Measurements from ENCODE around the gene MYF6. TPM values are rescaled to one million over a fixed set of nuclear protein-coding genes. Genes with fewer than 3 reads are reported as not detected.
"Not testable (repeated sequence)": the region's sequence is repeated elsewhere in the genome, so short reads cannot be mapped to it uniquely, and the experiment has no call there.

The MYF6 gene
- total RNA-seq: not detected
- long read RNA-seq: 0 reads

GRCh38 chr12:80707126-80707829 is at the start of gene MYF6:
TSS of gene MYF6 (plus strand) at chr12:80707634. CDS start at chr12:80707720, 86 bp downstream.
- no peak for DNase-seq
- ATAC-seq (ENCODE audit: poor library complexity): no peak
- intact Hi-C loops (cut with DNase I): no loop called here

GRCh38 chr12:80659512-80660063 is 47.8 kb upstream of the MYF6 start:
- no peak for DNase-seq
- ATAC-seq (ENCODE audit: poor library complexity): no peak
- intact Hi-C loops (cut with DNase I): no loop called here

DNA sequence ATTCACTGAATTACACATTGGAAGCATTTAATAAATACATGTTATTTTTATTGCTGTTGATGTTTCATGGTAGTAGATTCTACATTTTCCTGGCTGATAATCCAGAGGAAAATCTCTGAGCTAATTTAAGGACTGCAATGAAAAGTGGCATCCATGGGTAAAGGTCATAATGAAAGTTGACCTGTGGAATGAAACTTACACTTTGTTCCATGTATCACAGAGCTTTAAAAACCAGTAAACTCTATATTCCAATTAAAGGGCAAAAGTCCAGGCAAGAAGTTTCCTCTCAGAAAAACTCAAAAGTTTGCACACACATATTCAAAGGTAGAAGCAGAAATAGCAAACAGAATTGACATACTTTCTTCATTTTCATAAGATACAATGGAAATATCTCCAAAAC is 44.8 kb upstream of the MYF6 start:
- intact Hi-C loops (cut with DNase I): no loop called here
- no peak for DNase-seq

DNA sequence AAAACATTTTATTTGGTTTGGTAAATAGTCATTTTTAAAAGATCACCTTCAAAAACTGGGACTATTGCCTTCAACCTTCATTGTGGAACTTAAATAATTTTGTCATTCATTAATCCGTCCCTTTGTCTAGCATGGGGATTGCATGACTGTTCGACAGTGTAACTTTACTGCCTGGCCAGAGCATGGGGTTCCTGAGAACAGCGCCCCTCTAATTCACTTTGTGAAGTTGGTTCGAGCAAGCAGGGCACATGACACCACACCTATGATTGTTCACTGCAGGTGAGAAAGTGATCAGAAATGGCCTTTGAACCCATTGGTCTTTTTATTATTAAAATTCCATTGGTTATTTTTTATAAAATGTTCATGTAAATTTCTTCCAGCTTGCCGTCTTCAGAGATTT is 37.2 kb upstream of the MYF6 start:
- DNase-seq: no peak
- no peak for ATAC-seq (ENCODE audit: poor library complexity)
- intact Hi-C loops (cut with DNase I): no loop called here

More for the DNA sequence above, 44.8 kb upstream of the MYF6 start:
- ATAC-seq (ENCODE audit: poor library complexity): no peak

GRCh38 chr12:80676042-80676636 is 31.3 kb upstream of the MYF6 start:
- ATAC-seq (ENCODE audit: poor library complexity); DNase-seq; intact Hi-C loops (cut with DNase I): not testable (repeated sequence)

GRCh38 chr12:80676856-80677255 is 30.6 kb upstream of the MYF6 start:
- DNase-seq: no peak
- intact Hi-C loops (cut with DNase I): no loop called here
- ATAC-seq (ENCODE audit: poor library complexity): no peak

DNA sequence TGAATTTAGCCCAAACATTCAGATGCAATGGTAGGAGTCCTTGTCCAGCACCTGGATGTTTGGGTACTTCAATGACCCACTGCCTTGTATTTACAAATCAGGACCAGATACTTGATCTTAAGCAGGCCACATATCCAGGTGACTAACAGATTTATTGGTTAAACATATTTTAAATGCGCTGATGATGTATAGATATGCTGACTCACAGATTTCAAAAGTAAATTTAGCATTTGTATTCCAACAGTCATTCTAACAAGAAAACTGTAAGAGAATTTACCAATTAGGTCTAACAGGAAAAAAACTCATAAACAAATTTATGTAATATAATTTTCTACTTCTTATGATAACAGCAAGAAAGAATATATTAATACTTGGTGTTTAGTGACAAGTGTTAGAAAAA is 29.4 kb upstream of the MYF6 start:
- ATAC-seq (ENCODE audit: poor library complexity) (no peak), DNase-seq (no peak)
- intact Hi-C loops (cut with DNase I): no loop called here

GRCh38 chr12:80679346-80680131 is 27.9 kb upstream of the MYF6 start:
- DNase-seq (no peak), ATAC-seq (ENCODE audit: poor library complexity) (no peak)
- intact Hi-C loops (cut with DNase I): no loop called here

DNA sequence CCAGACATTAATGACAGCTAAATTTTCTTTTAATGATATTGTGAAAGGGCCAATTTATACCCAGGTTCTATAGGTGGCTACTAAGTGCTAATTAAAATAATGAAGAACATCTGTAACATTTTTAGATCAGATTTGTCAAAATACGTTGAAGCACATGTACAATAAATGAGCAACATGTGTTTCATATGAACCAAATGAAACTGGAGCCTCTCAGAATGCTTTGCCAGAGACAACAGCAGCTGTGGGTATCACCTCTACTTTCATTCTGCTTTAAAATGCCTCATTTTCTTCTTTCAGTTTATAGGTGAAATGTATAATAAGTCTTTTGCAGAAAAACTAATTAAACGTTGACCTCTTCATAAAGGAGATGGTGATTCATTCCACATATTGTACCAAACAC is 26.1 kb upstream of the MYF6 start:
- no peak for DNase-seq
- no peak for ATAC-seq (ENCODE audit: poor library complexity)
- intact Hi-C loops (cut with DNase I): no loop called here

GRCh38 chr12:80681786-80682185 is 25.6 kb upstream of the MYF6 start:
- ATAC-seq (ENCODE audit: poor library complexity) (no peak), DNase-seq (no peak)
- intact Hi-C loops (cut with DNase I): no loop called here

DNA sequence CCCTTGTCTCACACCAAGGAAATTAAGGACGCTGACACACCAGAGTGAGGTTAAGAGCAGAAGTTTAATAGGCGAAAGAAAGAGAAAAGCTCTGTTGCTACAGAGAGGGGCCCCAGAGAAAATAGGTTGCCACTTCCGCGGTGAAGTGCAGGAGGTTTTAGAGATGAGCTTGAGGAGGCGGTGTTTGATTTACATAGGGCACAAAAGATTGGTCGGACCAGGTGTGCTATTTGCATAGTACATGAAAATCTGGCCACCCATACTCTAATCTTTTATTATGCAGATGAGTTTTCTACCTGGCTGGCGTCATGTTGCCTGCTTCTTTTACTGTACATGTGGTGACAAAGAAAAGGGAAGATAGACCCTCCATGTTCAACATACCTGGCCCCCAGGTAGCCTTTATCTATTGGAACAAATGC is 23.3 kb upstream of the MYF6 start:
- intact Hi-C loops (cut with DNase I): no loop called here
- DNase-seq: no peak
- no peak for ATAC-seq (ENCODE audit: poor library complexity)

DNA sequence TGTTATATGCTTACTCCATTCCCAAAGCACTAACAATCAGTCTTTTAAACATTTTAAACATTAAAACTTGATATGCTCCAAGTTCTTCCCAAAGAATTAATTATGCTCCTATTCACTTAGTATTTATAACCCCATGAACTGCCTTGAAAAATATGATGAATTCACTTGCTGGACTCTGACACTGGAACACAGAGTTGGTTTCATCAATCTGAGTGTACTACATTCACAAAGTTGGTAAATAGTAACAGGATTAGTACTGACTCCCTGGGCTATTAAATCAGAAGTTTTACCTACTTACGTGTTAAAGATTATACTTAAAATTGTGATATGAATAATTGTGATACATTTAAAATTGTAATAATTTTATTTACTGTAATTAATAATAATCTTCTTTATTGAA is 17.3 kb upstream of the MYF6 start:
- intact Hi-C loops (cut with DNase I): no loop called here
- DNase-seq (no peak), ATAC-seq (ENCODE audit: poor library complexity) (no peak)

GRCh38 chr12:80690513-80690912 is 16.9 kb upstream of the MYF6 start:
- no peak for DNase-seq
- intact Hi-C loops (cut with DNase I): no loop called here

DNA sequence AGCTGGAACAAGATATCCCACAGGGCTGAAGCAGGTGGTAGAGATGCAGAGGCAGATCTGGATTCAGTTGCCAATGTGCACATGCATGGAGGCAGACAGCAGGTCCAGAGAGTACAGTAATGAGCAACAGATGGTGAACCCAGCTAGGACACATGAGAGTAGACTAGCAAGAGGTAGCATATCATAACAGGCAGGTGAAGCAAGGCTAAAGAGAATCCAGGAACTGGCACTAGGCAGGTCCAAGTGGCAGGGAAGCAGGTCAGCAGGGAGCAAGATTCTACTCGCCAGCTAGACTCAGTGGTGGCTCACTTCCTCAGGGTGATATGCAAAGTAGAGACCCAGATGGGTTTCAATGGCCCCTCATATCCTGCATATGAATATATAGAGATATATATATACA is 15.3 kb upstream of the MYF6 start:
- no peak for ATAC-seq (ENCODE audit: poor library complexity)
- intact Hi-C loops (cut with DNase I): no loop called here
- no peak for DNase-seq

More at GRCh38 chr12:80690513-80690912, 16.9 kb upstream of the MYF6 start:
- ATAC-seq (ENCODE audit: poor library complexity): no peak

- intact Hi-C loops (cut with DNase I): no loop called here
- DNase-seq (no peak), ATAC-seq (ENCODE audit: poor library complexity) (no peak)
Observed at GRCh38 chr12:80697270-80697887, 10.1 kb upstream of the MYF6 start.

DNA sequence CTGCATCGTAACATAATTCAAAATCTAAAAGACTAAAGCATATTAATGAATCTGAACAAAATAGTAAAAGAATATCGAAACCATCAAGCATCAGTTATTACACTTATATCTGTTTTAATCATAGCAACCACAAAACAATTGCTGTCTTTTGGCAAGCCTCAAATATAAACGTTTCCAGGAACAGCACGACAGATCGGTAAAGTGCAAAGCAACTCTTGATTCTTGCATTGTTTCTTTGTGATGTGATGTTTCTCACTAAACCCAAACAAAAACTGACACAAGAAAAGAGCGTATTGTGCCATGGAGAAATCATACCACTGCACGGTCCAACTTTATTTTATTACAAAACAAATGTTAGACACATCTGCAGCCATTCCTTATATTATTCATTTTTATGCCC is 9.2 kb upstream of the MYF6 start:
- no peak for ATAC-seq (ENCODE audit: poor library complexity)
- intact Hi-C loops (cut with DNase I): no loop called here
- no peak for DNase-seq

DNA sequence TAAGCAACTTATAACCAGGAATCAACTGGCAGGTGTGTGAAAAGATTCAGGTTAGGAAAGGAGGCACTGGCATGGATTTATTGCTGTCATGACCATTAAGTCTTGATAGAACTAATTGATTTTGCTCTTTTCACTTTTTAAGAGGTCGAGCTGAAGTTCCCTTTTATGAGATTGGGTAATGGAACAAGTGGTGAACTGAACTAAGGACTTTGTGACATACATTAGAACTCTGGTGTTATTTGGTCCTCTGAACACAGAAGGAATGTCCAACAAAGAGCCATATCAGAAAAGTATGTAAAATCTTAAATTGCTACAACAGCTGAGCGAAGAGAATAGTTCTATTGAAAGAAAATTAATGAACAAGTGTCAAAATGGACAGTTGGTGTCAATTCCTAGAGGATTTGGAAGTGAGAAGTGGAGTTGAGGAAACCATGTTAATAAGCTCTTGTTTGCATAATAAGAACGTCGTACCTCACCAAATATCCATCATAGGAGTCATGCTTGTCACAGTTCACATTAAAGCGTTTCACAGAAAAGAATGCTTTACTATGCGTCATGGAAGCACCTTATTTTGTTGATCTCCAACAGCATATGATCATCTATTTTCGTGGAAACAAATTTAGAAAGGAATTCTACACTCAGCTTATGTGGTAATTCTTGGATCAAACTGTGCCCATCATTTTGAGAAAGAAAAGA is 8.4 kb upstream of the MYF6 start:
- intact Hi-C loops (cut with DNase I): no loop called here
- ATAC-seq (ENCODE audit: poor library complexity) (no peak), DNase-seq (no peak)

GRCh38 chr12:80700327-80700726 is 7.1 kb upstream of the MYF6 start:
- intact Hi-C loops (cut with DNase I): no loop called here
- DNase-seq (no peak), ATAC-seq (ENCODE audit: poor library complexity) (no peak)

DNA sequence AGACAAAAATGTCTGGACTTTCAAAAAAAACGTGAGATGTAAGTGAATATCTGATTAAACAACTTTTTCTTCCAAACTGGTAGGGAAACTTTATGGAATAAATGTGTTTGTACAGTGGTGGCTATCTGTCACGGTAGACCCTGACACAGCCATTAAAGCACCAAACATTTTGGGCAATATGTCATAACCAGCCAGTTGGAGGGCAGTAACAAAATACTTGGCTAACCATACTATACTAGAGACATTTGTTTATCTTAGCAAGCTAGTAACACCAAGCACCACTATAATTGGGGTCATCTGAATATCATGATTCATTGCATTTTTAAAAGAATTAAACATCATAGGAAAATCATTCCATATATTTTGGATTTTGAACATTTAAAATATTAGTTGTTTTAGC is 6.0 kb upstream of the MYF6 start:
- no peak for ATAC-seq (ENCODE audit: poor library complexity)
- intact Hi-C loops (cut with DNase I): no loop called here
- DNase-seq: no peak

Measured in Right ventricle myocardium superior (tissue), 1 donor.